Nephron progenitor cell (in vitro differentiated cells): Measurements from ENCODE around the gene MTERF2.

Experiments used
- DNase-seq: peaks from one replicate; pipeline ENCODE4 v3.0.0; 2021
- H3K27ac Mint-ChIP-seq: 2 replicates; pipeline ENCODE4 v1.8.0; 2021; ENCODE audit warnings: mild to moderate bottlenecking, moderate library complexity, mixed read lengths
- H3K27me3 Mint-ChIP-seq: 2 replicates; pipeline ENCODE4 v1.8.0; 2021; ENCODE audit warnings: mild to moderate bottlenecking, low read depth, mixed read lengths; ENCODE audit not compliant: poor library complexity
- H3K36me3 Mint-ChIP-seq: 2 replicates; pipeline ENCODE4 v1.8.0; 2021; ENCODE audit warnings: low read depth, mixed read lengths
- H3K4me1 Mint-ChIP-seq: 2 replicates; pipeline ENCODE4 v1.8.0; 2021; ENCODE audit warnings: mixed read lengths
- H3K4me3 Mint-ChIP-seq: 2 replicates; pipeline ENCODE4 v1.8.0; 2021; ENCODE audit warnings: mild to moderate bottlenecking, moderate library complexity, mixed read lengths
- H3K9me3 Mint-ChIP-seq: 2 replicates; pipeline ENCODE4 v1.8.0; 2021; ENCODE audit warnings: mild to moderate bottlenecking, moderate library complexity, mixed read lengths
- CTCF ChIP-seq: fragments of 200-600 bp; sonication (generic); IDR thresholded peaks from 2 replicates; pipeline ENCODE4 v1.5.0; 2021; ENCODE audit warnings: antibody characterized with exemption

The MTERF2 gene

DNA sequence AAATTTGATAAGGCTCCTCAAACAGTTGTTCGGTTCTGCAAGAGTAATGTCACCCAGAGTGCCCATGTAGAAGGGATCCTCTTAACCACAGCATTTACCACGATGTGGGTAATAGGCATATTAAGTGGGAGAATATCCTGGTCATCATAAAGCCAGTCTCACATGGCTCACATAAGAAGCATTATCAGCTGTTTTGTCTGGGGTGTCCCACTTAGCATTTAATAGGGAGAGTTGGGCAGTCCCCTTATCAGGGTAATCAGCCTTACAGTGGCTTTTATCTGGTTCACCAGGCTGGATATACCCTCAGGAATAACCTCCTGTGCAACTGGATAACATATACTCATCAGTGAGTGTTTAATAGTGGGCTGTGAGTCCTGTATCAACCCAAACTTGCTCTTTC, 44.2 kb downstream of the MTERF2 start:
- Mint-ChIP-seq H3K36me3 (no peaks in the 10 kb centered on the region), H3K4me3 (no peak overlapping the region), H3K9me3 (peaks cover 44% of the 10 kb centered on the region), H3K4me1 (no peaks in the 10 kb centered on the region), H3K27me3 (peaks cover 2% of the 10 kb centered on the region), H3K27ac (no peak overlapping the region)
- no peak for DNase-seq
- no peak for TF ChIP-seq CTCF

- no peaks in the 10 kb centered on the region for H3K4me1 Mint-ChIP-seq
- H3K4me3 Mint-ChIP-seq, result no peak overlapping the region
- peaks cover 10% of the 10 kb centered on the region for H3K27me3 Mint-ChIP-seq
- no peak for DNase-seq
- H3K27ac Mint-ChIP-seq, result no peak overlapping the region
- peaks cover 32% of the 10 kb centered on the region for H3K9me3 Mint-ChIP-seq
- H3K36me3 Mint-ChIP-seq, result no peaks in the 10 kb centered on the region
- TF ChIP-seq CTCF, result no peak
Observed at GRCh38 chr12:106941481-106942156, 45.3 kb downstream of the MTERF2 start.

DNA sequence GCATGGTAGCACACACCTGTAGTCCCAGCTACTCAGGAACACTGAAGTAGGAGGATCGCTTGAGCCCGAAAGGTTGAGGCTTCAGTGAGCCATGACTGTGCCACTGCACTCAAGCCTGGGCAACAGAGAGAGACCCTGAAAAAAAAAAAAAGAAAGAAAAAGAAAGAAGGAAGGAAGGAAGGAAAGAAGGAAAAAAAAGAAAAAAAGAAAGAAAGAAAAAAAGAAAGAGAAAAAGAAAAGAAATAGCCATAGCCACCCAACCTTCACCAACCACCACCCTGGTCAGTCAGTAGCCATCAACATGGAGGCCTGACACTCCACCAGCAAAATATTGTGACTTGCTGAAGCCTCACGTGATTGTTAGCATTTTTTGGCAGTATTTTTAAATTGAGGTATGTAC, 52.7 kb downstream of the MTERF2 start:
- Mint-ChIP-seq H3K4me1 (no peaks in the 10 kb centered on the region), H3K27me3 (peaks cover 18% of the 10 kb centered on the region), H3K9me3 (peaks cover 4% of the 10 kb centered on the region)

More for the DNA sequence above, 52.7 kb downstream of the MTERF2 start:
- Mint-ChIP-seq H3K27ac (no peak overlapping the region), H3K36me3 (no peaks in the 10 kb centered on the region), H3K4me3 (no peak overlapping the region)
- no peak for DNase-seq
- no peak for TF ChIP-seq CTCF
